ENCODE results near the gene ACTN4.

Gene ACTN4

GRCh38 chr19:38707512-38708114 is 60.2 kb downstream of the ACTN4 start:
- Histone ChIP-seq H3K36me3 (ENCODE audit: control insufficient read depth, insufficient read depth, low read length) (peaks cover 98% of the 10 kb centered on the region), H3K4me3 (ENCODE audit: low read depth, low read length) (no peak overlapping the region), H3K4me1 (ENCODE audit: control insufficient read depth, insufficient read depth, low read length) (no peaks in the 10 kb centered on the region), H3K9ac (ENCODE audit: low read depth, low read length) (no peak overlapping the region), H3K27ac (ENCODE audit: low read depth, low read length) (no peak overlapping the region), H3K27me3 (ENCODE audit: control insufficient read depth, insufficient read depth, low read length) (no peaks in the 10 kb centered on the region), H3K9me3 (ENCODE audit: control insufficient read depth, insufficient read depth, low read length) (no peaks in the 10 kb centered on the region)

- Histone ChIP-seq H3K36me3 (ENCODE audit: control insufficient read depth, insufficient read depth, low read length) (peaks cover 99% of the 10 kb centered on the region), H3K9me3 (ENCODE audit: control insufficient read depth, insufficient read depth, low read length) (no peaks in the 10 kb centered on the region), H3K27me3 (ENCODE audit: control insufficient read depth, insufficient read depth, low read length) (no peaks in the 10 kb centered on the region), H3K4me1 (ENCODE audit: control insufficient read depth, insufficient read depth, low read length) (no peaks in the 10 kb centered on the region), H3K9ac (ENCODE audit: low read depth, low read length) (no peak overlapping the region), H3K4me3 (ENCODE audit: low read depth, low read length) (no peak overlapping the region), H3K27ac (ENCODE audit: low read depth, low read length) (no peak overlapping the region)
These were observed 61.1 kb downstream of the ACTN4 start for GRCh38 chr19:38708413-38709024.

DNA sequence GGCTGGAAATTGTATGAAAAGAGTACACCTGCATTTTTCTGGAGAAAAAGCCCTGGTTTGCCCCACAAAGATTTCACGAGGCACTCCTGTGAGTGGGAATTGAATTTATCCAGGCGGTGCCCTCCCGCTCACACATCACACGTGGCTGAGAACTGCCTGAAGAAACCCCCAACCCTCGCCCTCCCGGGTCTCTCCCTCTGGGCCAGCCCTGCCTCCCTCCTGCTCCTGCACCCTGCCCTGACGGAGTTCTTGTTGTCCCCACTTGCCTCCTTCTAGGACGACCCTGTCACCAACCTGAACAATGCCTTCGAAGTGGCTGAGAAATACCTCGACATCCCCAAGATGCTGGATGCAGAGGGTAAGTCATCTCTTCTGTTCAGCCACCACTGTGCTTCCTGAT is 61.7 kb downstream of the ACTN4 start:
- no peak overlapping the region for H3K9ac ChIP-seq (ENCODE audit: low read depth, low read length)
- no peaks in the 10 kb centered on the region for H3K27me3 ChIP-seq (ENCODE audit: control insufficient read depth, insufficient read depth, low read length)
- no peaks in the 10 kb centered on the region for H3K9me3 ChIP-seq (ENCODE audit: control insufficient read depth, insufficient read depth, low read length)
- H3K36me3 ChIP-seq (ENCODE audit: control insufficient read depth, insufficient read depth, low read length) = peaks cover 99% of the 10 kb centered on the region
- H3K27ac ChIP-seq (ENCODE audit: low read depth, low read length) = no peak overlapping the region
- H3K4me3 ChIP-seq (ENCODE audit: low read depth, low read length) = no peak overlapping the region
- H3K4me1 ChIP-seq (ENCODE audit: control insufficient read depth, insufficient read depth, low read length) = no peaks in the 10 kb centered on the region

GRCh38 chr19:38709671-38710415 is 62.4 kb downstream of the ACTN4 start:
- Histone ChIP-seq H3K27ac (ENCODE audit: low read depth, low read length) (no peak overlapping the region), H3K9ac (ENCODE audit: low read depth, low read length) (no peak overlapping the region), H3K36me3 (ENCODE audit: control insufficient read depth, insufficient read depth, low read length) (peaks cover 99% of the 10 kb centered on the region)

DNA sequence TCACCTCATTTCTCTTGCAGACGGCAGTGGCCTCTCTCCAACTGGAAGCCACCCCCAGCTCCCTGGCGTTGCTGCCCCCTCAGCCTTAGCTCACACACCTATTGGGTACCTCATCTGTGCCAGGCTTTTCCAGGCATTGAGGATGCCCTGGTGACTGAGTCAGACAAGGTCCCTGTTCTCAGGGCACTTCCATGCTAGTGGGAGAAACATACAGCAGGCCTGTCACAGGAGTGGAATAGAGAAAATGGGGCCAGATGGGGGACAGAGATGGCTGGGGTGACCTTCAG is 62.9 kb downstream of the ACTN4 start:
- Histone ChIP-seq H3K27me3 (ENCODE audit: control insufficient read depth, insufficient read depth, low read length) (no peaks in the 10 kb centered on the region), H3K9me3 (ENCODE audit: control insufficient read depth, insufficient read depth, low read length) (no peaks in the 10 kb centered on the region), H3K4me3 (ENCODE audit: low read depth, low read length) (no peak overlapping the region), H3K4me1 (ENCODE audit: control insufficient read depth, insufficient read depth, low read length) (no peaks in the 10 kb centered on the region), H3K27ac (ENCODE audit: low read depth, low read length) (no peak overlapping the region), H3K36me3 (ENCODE audit: control insufficient read depth, insufficient read depth, low read length) (peaks cover 96% of the 10 kb centered on the region), H3K9ac (ENCODE audit: low read depth, low read length) (no peak overlapping the region)

More at GRCh38 chr19:38709671-38710415, 62.4 kb downstream of the ACTN4 start:
- Histone ChIP-seq H3K9me3 (ENCODE audit: control insufficient read depth, insufficient read depth, low read length) (no peaks in the 10 kb centered on the region), H3K4me1 (ENCODE audit: control insufficient read depth, insufficient read depth, low read length) (no peaks in the 10 kb centered on the region), H3K4me3 (ENCODE audit: low read depth, low read length) (no peak overlapping the region), H3K27me3 (ENCODE audit: control insufficient read depth, insufficient read depth, low read length) (no peaks in the 10 kb centered on the region)

- peaks cover 95% of the 10 kb centered on the region for H3K36me3 ChIP-seq (ENCODE audit: control insufficient read depth, insufficient read depth, low read length)
- no peak overlapping the region for H3K27ac ChIP-seq (ENCODE audit: low read depth, low read length)
- no peak overlapping the region for H3K4me3 ChIP-seq (ENCODE audit: low read depth, low read length)
- no peaks in the 10 kb centered on the region for H3K27me3 ChIP-seq (ENCODE audit: control insufficient read depth, insufficient read depth, low read length)
- no peaks in the 10 kb centered on the region for H3K9me3 ChIP-seq (ENCODE audit: control insufficient read depth, insufficient read depth, low read length)
- H3K9ac ChIP-seq (ENCODE audit: low read depth, low read length) = no peak overlapping the region
- H3K4me1 ChIP-seq (ENCODE audit: control insufficient read depth, insufficient read depth, low read length) = no peaks in the 10 kb centered on the region
These were observed 63.7 kb downstream of the ACTN4 start for GRCh38 chr19:38710928-38711725.

DNA sequence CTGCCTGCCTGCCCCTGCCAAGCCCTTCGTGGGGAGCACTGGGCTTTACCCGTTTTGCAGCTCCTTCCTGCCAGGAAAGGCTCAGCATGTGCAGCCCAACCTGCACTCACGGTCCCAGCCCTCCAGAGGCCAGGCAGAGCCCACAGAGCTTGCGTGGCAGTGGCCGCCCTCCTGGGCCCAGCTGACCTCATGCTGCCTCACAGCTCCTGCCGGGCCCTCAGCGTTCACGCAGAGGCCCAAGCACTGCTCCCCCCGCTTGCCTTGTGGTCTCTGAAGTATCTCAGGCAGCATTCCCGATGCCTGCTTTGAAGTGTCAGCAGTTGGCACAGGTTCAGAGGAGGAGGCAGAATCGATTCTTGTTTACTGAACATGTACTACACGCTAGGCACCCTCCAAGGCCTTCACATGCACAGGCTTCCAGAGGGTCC is 64.3 kb downstream of the ACTN4 start:
- no peak overlapping the region for H3K27ac ChIP-seq (ENCODE audit: low read depth, low read length)
- H3K4me1 ChIP-seq (ENCODE audit: control insufficient read depth, insufficient read depth, low read length) = no peaks in the 10 kb centered on the region
- H3K4me3 ChIP-seq (ENCODE audit: low read depth, low read length) = no peak overlapping the region
- H3K36me3 ChIP-seq (ENCODE audit: control insufficient read depth, insufficient read depth, low read length) = peaks cover 95% of the 10 kb centered on the region
- H3K9me3 ChIP-seq (ENCODE audit: control insufficient read depth, insufficient read depth, low read length) = no peaks in the 10 kb centered on the region
- no peaks in the 10 kb centered on the region for H3K27me3 ChIP-seq (ENCODE audit: control insufficient read depth, insufficient read depth, low read length)
- no peak overlapping the region for H3K9ac ChIP-seq (ENCODE audit: low read depth, low read length)

DNA sequence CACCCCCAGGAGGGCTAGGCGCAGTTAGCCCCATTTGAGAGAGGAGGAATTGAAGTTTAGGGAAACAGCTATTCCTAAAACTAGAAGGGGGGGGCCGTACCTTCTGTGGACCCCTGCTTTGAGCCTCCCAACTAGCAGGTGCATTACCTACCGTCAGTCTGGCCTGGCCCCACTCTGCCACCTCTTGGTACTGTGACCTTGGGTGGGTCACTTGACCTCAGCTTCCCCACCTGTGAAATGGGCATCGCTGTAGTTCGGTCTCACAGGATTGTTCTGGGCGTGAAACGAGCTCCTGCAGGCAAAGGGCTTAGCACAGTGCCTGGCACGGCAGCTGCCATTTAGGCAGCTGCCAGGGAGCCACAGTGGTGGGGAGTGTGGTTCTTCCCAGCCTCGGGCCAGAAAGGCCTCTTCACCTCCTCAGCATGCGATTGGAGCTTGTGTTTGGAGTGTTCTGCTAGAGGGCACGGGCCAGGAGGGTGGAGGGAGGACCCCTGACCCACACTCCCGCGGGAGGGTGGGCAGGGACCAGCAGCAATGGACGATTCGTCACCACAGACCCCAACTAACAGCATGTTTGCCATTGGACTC is 64.8 kb downstream of the ACTN4 start:
- peaks cover 95% of the 10 kb centered on the region for H3K36me3 ChIP-seq (ENCODE audit: control insufficient read depth, insufficient read depth, low read length)

DNA sequence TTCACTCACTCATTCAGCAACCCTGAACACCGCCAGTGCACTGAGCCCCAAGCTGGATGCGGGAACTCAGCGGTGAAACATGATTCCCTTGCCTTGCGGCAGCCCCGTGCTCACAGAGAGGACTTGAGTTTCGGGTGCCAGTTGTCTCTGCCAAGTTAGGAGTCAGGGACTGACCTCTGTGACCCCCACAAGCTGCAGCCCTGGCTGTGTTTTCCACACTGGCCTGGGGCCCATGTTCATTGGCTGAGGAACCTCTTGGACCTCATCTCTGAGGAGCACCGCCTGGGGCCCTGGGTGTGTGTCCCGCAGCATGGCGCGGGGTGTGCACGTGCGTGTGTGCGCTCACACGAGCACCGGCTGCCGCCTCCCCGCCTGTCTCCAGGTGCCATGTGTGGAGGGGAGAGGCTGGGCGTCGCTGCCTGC is 65.8 kb downstream of the ACTN4 start:
- no peaks in the 10 kb centered on the region for H3K27me3 ChIP-seq (ENCODE audit: control insufficient read depth, insufficient read depth, low read length)
- peaks cover 95% of the 10 kb centered on the region for H3K36me3 ChIP-seq (ENCODE audit: control insufficient read depth, insufficient read depth, low read length)
- no peak overlapping the region for H3K27ac ChIP-seq (ENCODE audit: low read depth, low read length)
- no peaks in the 10 kb centered on the region for H3K9me3 ChIP-seq (ENCODE audit: control insufficient read depth, insufficient read depth, low read length)
- H3K9ac ChIP-seq (ENCODE audit: low read depth, low read length) = no peak overlapping the region
- no peaks in the 10 kb centered on the region for H3K4me1 ChIP-seq (ENCODE audit: control insufficient read depth, insufficient read depth, low read length)
- H3K4me3 ChIP-seq (ENCODE audit: low read depth, low read length) = no peak overlapping the region

More for the DNA sequence above, 64.8 kb downstream of the ACTN4 start:
- Histone ChIP-seq H3K27me3 (ENCODE audit: control insufficient read depth, insufficient read depth, low read length) (no peaks in the 10 kb centered on the region), H3K27ac (ENCODE audit: low read depth, low read length) (no peak overlapping the region), H3K9me3 (ENCODE audit: control insufficient read depth, insufficient read depth, low read length) (no peaks in the 10 kb centered on the region), H3K4me1 (ENCODE audit: control insufficient read depth, insufficient read depth, low read length) (no peaks in the 10 kb centered on the region), H3K4me3 (ENCODE audit: low read depth, low read length) (no peak overlapping the region), H3K9ac (ENCODE audit: low read depth, low read length) (no peak overlapping the region)

DNA sequence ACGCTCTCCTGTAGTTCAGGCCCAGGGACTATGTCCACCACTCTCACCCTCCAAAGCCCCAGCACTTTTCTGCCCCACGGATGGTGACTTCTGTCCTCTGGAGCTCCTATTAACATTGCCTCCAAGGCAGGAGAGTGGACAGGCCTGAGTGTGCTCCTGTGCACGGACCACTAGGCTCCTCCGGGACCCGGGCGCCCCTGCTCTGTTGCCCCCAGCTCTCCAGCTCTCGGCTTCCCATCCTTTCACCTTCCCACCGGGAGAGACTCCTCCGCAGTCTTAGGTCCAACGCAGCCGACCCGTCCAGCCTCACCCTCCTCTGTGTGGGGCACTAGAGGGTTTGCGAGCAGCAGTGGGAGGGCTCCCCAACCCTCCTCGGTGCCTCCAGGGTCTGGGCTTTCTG is 66.4 kb downstream of the ACTN4 start:
- H3K4me3 ChIP-seq (ENCODE audit: low read depth, low read length) = no peak overlapping the region
- H3K27ac ChIP-seq (ENCODE audit: low read depth, low read length) = no peak overlapping the region
- peaks cover 95% of the 10 kb centered on the region for H3K36me3 ChIP-seq (ENCODE audit: control insufficient read depth, insufficient read depth, low read length)

More for the DNA sequence above, 66.4 kb downstream of the ACTN4 start:
- no peaks in the 10 kb centered on the region for H3K27me3 ChIP-seq (ENCODE audit: control insufficient read depth, insufficient read depth, low read length)
- no peaks in the 10 kb centered on the region for H3K4me1 ChIP-seq (ENCODE audit: control insufficient read depth, insufficient read depth, low read length)
- H3K9ac ChIP-seq (ENCODE audit: low read depth, low read length) = no peak overlapping the region
- H3K9me3 ChIP-seq (ENCODE audit: control insufficient read depth, insufficient read depth, low read length) = no peaks in the 10 kb centered on the region
